HEK293T (cell line): ENCODE results near the gene ERC2.

Experiments used
- ARNT ChIP-seq: fragments of 450-650 bp; IDR thresholded peaks from 2 replicates; pipeline ENCODE4 v1.6.1; 2017; ENCODE audit warnings: mild to moderate bottlenecking
- BHLHE40 ChIP-seq: fragments of 450-650 bp; IDR thresholded peaks from 2 replicates; pipeline ENCODE4 v1.6.1; 2016; ENCODE audit warnings: mild to moderate bottlenecking, moderate library complexity, borderline replicate concordance
- ELF4 ChIP-seq: fragments of 450-650 bp; IDR thresholded peaks from 2 replicates; pipeline ENCODE4 v1.6.1; 2017; ENCODE audit warnings: antibody characterized with exemption
- FOXA1 ChIP-seq: fragments of 450-650 bp; IDR thresholded peaks from 2 replicates; pipeline ENCODE4 v1.6.1; 2016; ENCODE audit warnings: mild to moderate bottlenecking
- FOXM1 ChIP-seq: fragments of 450-650 bp; IDR thresholded peaks from 2 replicates; pipeline ENCODE4 v1.6.1; 2017; ENCODE audit warnings: mild to moderate bottlenecking, borderline replicate concordance
- HDGF ChIP-seq: fragments of 450-650 bp; IDR thresholded peaks from 2 replicates; pipeline ENCODE4 v1.6.1; 2017; ENCODE audit warnings: antibody characterized with exemption, borderline replicate concordance
- PKNOX1 ChIP-seq: fragments of 450-650 bp; IDR thresholded peaks from 2 replicates; pipeline ENCODE4 v1.6.1; 2016
- SP1 ChIP-seq: fragments of 450-650 bp; IDR thresholded peaks from 2 replicates; pipeline ENCODE4 v1.6.1; 2017
- SUZ12 ChIP-seq: fragments of 450-650 bp; IDR thresholded peaks from 2 replicates; pipeline ENCODE4 v1.6.1; 2016; ENCODE audit warnings: mild to moderate bottlenecking
- TARDBP ChIP-seq: fragments of 450-650 bp; IDR thresholded peaks from 2 replicates; pipeline ENCODE4 v1.6.1; 2016
- ZNF384 ChIP-seq: fragments of 450-650 bp; IDR thresholded peaks from 2 replicates; pipeline ENCODE4 v1.6.1; 2016

GRCh38 chr3:56342475-56342874 is 125.8 kb downstream of the ERC2 start:
- TF ChIP-seq TARDBP (no peak), ZNF384 (no peak), BHLHE40 (no peak), SUZ12 (no peak), HDGF (no peak), FOXM1 (no peak), ARNT (no peak), SP1 (no peak), ELF4 (no peak), FOXA1 (no peak), PKNOX1 (no peak)
